HG03064 (cell line): ENCODE results near the gene HAPSTR1.
A peak's percentile ranks its signal among the peaks of the same experiment; 100 is the strongest.

Experiments used
- ATAC-seq: cut with Tn5 transposase; IDR thresholded peaks from one replicate; pipeline ENCODE4 v1.9.1; 2021; ENCODE audit warnings: low read depth; ENCODE audit not compliant: unreplicated experiment

The HAPSTR1 gene

GRCh38 chr16:9118170-9118569 is 26.7 kb downstream of the HAPSTR1 start:
- no peak for ATAC-seq

GRCh38 chr16:9119795-9120194 is 28.4 kb downstream of the HAPSTR1 start:
- no peak for ATAC-seq

- ATAC-seq, result no peak
These were observed 30.9 kb downstream of the HAPSTR1 start for GRCh38 chr16:9122342-9122741.

- ATAC-seq, result no peak
These were observed 31.5 kb downstream of the HAPSTR1 start for GRCh38 chr16:9122969-9123368.

GRCh38 chr16:9123401-9123800 is 32.0 kb downstream of the HAPSTR1 start:
- no peak for ATAC-seq

GRCh38 chr16:9123871-9124270 is 32.4 kb downstream of the HAPSTR1 start:
- ATAC-seq, result no peak

- no peak for ATAC-seq
These were observed 33.0 kb downstream of the HAPSTR1 start for GRCh38 chr16:9124444-9124843.

GRCh38 chr16:9124908-9125584 is 33.6 kb downstream of the HAPSTR1 start:
- no peak for ATAC-seq

GRCh38 chr16:9125658-9126505 is 34.4 kb downstream of the HAPSTR1 start:
- no peak for ATAC-seq

GRCh38 chr16:9126609-9127008 is 35.2 kb downstream of the HAPSTR1 start:
- no peak for ATAC-seq

- no peak for ATAC-seq
These were observed 37.2 kb downstream of the HAPSTR1 start for GRCh38 chr16:9128346-9129342.

GRCh38 chr16:9134306-9134705 is 42.9 kb downstream of the HAPSTR1 start:
- ATAC-seq, result no peak

GRCh38 chr16:9134739-9135138 is 43.3 kb downstream of the HAPSTR1 start:
- ATAC-seq, result peak; percentile 47

- peak; percentile 77 for ATAC-seq
These were observed 44.4 kb downstream of the HAPSTR1 start for GRCh38 chr16:9135797-9136196.

- ATAC-seq, result no peak
These were observed 45.2 kb downstream of the HAPSTR1 start for GRCh38 chr16:9136596-9136995.

- no peak for ATAC-seq
These were observed 46.7 kb downstream of the HAPSTR1 start for GRCh38 chr16:9138021-9138680.

- ATAC-seq, result no peak
These were observed 47.5 kb downstream of the HAPSTR1 start for GRCh38 chr16:9138731-9139501.

GRCh38 chr16:9139965-9140364 is 48.5 kb downstream of the HAPSTR1 start:
- ATAC-seq, result no peak
